Measurements from ENCODE around the gene TENM4. TPM values are rescaled to one million over a fixed set of nuclear protein-coding genes. Genes with fewer than 3 reads are reported as not detected.

TENM4 gene
- polyA plus RNA-seq, 3 donors: 0.31 to 1.7 TPM; not detected in 1

DNA sequence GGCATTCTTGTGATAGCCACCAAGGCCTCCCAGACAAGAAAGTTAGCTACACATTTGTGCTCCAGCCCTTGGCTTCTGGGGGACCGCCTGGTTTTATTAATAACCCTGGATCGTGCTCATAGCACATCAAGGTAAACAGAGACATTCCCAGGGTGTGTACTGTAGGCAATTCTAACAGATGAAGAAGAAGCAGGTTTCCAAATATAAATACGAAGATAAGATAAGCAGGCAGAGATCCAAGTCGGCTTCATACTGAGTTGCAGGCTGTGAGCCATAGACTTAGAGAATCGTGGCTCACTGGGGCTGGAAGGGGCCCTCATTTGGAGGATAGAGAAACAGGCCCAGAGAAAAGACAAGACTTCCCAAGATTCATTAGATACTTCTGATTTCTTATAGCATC lies 131.4 kb downstream of the TENM4 start:
- intact Hi-C loops (cut with micrococcal nuclease): no loop called here
- no peaks in the 10 kb centered on the region for H3K9me3 ChIP-seq (replicated peaks in 1 of 2; ENCODE audit: control insufficient read depth in 1 of 2, insufficient read depth in 1 of 2, low read length in 2 of 2)
- Mint-ChIP-seq H3K27me3 (ENCODE audit: low read depth in 3 of 3) (peaks cover 0 to 4% (median 3%) of the 10 kb centered on the region in 3 donors), H3K9me3 (peaks cover 0 to 11% (median 5%) of the 10 kb centered on the region in 7 donors), H3K4me3 (no peak overlapping the region), H3K36me3 (no peaks in the 10 kb centered on the region), H3K4me1 (peaks cover 4% of the 10 kb centered on the region), H3K27ac (no peak overlapping the region)
- no peaks in the 10 kb centered on the region for H3K27me3 ChIP-seq (ENCODE audit: control insufficient read depth in 2 of 2, insufficient read depth in 2 of 2, low read length in 2 of 2)
- 80% methylated on average over 3 of the region's 5 CpGs for WGBS (ENCODE audit: insufficient coverage)
- H4K20me1 ChIP-seq (ENCODE audit: insufficient read depth, low read length): no peaks in the 10 kb centered on the region
- H3K36me3 ChIP-seq (replicated peaks in 1 of 2; ENCODE audit: control insufficient read depth in 1 of 2, insufficient read depth in 2 of 2, low read length in 2 of 2): no peaks in the 10 kb centered on the region
- no peak overlapping the region for H3K4me2 ChIP-seq (replicated peaks; ENCODE audit: extremely low read depth, low read length, poor library complexity, severe bottlenecking)
- peaks cover 0 to 8% of the 10 kb centered on the region in 2 donors for H3K4me1 ChIP-seq (ENCODE audit: control insufficient read depth in 1 of 2, insufficient read depth in 2 of 2, low read length in 2 of 2)
- no peak for DNase-seq
- TF ChIP-seq, protein P1, sequence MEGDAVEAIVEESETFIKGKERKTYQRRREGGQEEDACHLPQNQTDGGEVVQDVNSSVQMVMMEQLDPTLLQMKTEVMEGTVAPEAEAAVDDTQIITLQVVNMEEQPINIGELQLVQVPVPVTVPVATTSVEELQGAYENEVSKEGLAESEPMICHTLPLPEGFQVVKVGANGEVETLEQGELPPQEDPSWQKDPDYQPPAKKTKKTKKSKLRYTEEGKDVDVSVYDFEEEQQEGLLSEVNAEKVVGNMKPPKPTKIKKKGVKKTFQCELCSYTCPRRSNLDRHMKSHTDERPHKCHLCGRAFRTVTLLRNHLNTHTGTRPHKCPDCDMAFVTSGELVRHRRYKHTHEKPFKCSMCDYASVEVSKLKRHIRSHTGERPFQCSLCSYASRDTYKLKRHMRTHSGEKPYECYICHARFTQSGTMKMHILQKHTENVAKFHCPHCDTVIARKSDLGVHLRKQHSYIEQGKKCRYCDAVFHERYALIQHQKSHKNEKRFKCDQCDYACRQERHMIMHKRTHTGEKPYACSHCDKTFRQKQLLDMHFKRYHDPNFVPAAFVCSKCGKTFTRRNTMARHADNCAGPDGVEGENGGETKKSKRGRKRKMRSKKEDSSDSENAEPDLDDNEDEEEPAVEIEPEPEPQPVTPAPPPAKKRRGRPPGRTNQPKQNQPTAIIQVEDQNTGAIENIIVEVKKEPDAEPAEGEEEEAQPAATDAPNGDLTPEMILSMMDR (IDR thresholded peaks at IDR 0.05): no peak
- H3K4me3 ChIP-seq (replicated peaks in 1 of 3; ENCODE audit: low read depth in 2 of 3, low read length in 3 of 3): no peak overlapping the region
- H3K27ac ChIP-seq (ENCODE audit: low read depth in 1 of 2, low read length in 2 of 2): no peak overlapping the region
- no peak overlapping the region for H2AFZ ChIP-seq (ENCODE audit: insufficient read depth, low read depth, low read length, poor library complexity, severe bottlenecking)
- H3K79me2 ChIP-seq (ENCODE audit: insufficient read depth, low read length): no peaks in the 10 kb centered on the region
- no peak overlapping the region for H3K9ac ChIP-seq (ENCODE audit: insufficient read depth, low read length, poor library complexity, severe bottlenecking)

DNA sequence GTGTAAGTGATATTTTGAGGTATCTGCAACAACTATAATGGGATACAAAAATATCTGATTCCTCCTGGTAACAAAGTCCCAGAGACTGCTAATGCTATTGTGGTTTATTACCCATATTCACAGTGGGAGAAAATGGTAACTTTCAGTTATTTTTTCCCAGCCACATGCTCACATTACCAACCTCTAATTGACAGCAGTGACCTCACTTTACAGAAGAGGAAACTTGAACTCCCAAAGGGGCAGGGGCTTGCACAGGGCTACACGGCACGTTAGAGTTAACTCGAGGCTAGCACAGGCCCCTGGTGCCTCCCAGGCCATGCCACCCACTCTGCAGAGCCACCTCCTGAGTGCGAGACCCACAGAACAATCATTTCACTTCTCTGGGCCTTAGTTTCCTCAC lies 132.4 kb downstream of the TENM4 start:
- peaks cover 2 to 11% (median 5%) of the 10 kb centered on the region in 7 donors for H3K9me3 Mint-ChIP-seq
- DNase-seq: no peak
- intact Hi-C loops (cut with micrococcal nuclease): no loop called here

More for the DNA sequence above, 132.4 kb downstream of the TENM4 start:
- H3K4me1 ChIP-seq (ENCODE audit: control insufficient read depth in 1 of 2, insufficient read depth in 2 of 2, low read length in 2 of 2): peaks cover 0 to 8% of the 10 kb centered on the region in 2 donors
- H3K4me1 Mint-ChIP-seq: peaks cover 5% of the 10 kb centered on the region
- no peak overlapping the region for H2AFZ ChIP-seq (ENCODE audit: insufficient read depth, low read depth, low read length, poor library complexity, severe bottlenecking)
- H3K79me2 ChIP-seq (ENCODE audit: insufficient read depth, low read length): no peaks in the 10 kb centered on the region
- H3K36me3 ChIP-seq (replicated peaks in 1 of 2; ENCODE audit: control insufficient read depth in 1 of 2, insufficient read depth in 2 of 2, low read length in 2 of 2): no peaks in the 10 kb centered on the region
- H3K27me3 ChIP-seq (ENCODE audit: control insufficient read depth in 2 of 2, insufficient read depth in 2 of 2, low read length in 2 of 2): no peaks in the 10 kb centered on the region
- H3K4me3 ChIP-seq (replicated peaks in 1 of 3; ENCODE audit: low read depth in 2 of 3, low read length in 3 of 3): no peak overlapping the region
- no peak overlapping the region for H3K4me3 Mint-ChIP-seq
- peaks cover 0 to 3% (median 0%) of the 10 kb centered on the region in 3 donors for H3K27me3 Mint-ChIP-seq (ENCODE audit: low read depth in 3 of 3)
- TF ChIP-seq, protein P1 (IDR thresholded peaks at IDR 0.05): no peak
- H3K9me3 ChIP-seq (replicated peaks in 1 of 2; ENCODE audit: control insufficient read depth in 1 of 2, insufficient read depth in 1 of 2, low read length in 2 of 2): no peaks in the 10 kb centered on the region
- no peak overlapping the region for H3K27ac ChIP-seq (ENCODE audit: low read depth in 1 of 2, low read length in 2 of 2)
- 62% methylated on average over 3 of the region's 4 CpGs for WGBS (ENCODE audit: insufficient coverage)
- no peak overlapping the region for H3K27ac Mint-ChIP-seq
- H3K4me2 ChIP-seq (replicated peaks; ENCODE audit: extremely low read depth, low read length, poor library complexity, severe bottlenecking): no peak overlapping the region
- no peak overlapping the region for H3K9ac ChIP-seq (ENCODE audit: insufficient read depth, low read length, poor library complexity, severe bottlenecking)
- H4K20me1 ChIP-seq (ENCODE audit: insufficient read depth, low read length): no peaks in the 10 kb centered on the region
- no peaks in the 10 kb centered on the region for H3K36me3 Mint-ChIP-seq

Measured in CD14-positive monocyte (primary cell).